Bone marrow (tissue), 2 donors: ENCODE data around the gene RAB26.

Experiments
- DNase-seq, 2 donors: peaks; one replicate each; lab custom pipeline; 2025; lab: John Stamatoyannopoulos, UW

Gene RAB26

DNA sequence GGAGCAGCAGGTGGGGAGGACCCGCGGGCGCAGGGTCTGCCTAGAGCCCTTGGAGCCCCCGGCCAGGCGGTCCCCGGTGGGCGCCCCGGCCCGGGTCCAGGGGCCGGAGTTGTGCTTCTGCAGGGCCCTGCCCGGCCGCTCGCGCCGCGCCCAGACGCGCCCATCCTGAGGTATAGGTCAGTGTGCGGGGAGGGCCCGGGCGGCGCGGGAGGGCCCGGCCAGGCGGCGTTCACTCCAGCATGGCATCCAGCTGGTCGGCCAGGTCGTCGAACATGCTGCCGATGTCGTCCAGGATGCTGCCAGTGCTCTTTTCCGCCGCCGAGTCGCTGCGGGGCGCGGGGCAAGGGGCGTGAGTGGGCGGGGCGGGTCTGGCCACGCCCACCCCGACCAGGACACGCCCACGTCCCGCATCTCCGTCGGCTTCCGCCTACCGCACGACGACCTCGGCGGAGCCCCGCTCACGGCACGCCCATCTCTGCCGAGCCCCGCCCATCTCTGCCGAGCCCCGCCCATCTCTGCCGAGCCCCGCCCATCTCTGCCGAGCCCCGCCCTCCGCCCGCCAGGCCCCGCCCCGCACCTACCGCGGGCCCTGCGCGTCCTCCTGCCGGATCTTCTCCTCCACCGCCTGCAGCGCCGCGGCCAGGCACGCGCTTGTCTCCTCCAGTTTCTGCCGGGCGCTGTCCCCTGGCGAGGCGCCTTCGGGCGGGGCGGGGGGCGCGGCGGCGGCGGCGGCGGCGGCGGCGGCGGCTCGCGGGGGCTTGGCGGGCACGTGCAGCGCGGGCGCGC is 30.1 kb downstream of the RAB26 start:
- no peak for DNase-seq

DNA sequence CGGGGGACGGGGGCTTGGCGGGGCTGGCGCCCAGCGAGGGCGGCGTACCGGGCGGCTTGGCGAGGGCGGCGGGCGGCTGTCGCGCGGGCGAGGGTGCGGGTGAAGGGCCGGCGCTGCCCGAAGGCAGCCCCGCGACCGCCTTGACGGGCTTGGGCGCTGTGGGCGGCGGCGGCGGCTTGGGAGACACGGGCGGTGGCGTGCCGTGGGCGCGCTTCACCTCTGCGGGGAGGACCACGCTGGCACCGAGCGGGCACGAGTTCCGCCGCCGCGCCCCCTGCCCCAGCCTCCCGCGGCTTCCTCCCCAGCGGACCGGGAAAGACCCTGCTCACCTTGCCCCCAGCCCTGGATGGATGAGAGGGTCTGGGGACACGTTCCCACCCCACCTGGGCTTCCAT is 30.7 kb downstream of the RAB26 start:
- no peak for DNase-seq

DNA sequence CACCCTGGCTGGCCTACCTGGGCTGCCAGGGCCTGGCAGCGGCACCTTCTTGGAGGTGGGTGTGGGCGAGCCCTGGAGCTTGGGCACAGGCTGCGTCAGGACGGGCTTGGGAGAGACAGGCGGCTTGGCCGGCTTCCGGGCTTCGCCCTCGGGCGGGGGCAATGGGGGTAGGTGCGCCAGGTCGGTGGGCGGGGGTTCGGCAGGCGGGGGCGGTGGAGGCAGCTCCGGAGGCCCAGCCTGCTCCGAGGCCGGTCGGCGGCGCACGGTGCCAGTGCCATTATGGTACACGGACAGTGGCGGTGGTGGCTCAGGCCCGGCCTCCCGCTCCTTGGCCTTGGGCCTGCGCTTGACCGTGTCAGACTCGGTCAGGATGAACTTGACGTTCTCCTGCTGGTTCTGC is 31.2 kb downstream of the RAB26 start:
- no peak for DNase-seq

DNA sequence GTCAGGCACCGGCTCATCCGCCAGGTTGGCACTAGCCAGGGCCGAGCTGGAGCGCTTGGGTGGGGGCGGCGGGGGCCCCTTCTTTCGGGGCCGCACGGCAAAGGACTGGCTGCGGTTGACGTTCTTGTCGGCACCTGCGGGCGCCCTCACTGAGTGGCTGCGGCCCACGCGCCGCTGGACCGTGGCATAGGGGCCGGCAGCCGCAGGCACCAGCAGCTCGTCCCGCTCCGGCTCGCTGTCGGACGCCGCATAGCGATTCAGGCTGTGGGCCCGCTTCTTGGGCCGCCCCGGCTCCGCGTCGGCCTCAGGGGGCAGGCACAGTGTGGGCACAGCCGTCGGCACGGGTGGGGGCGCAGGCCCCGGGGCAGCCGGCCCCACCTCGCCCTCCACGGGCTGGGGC is 32.0 kb downstream of the RAB26 start:
- DNase-seq, result no peak

DNA sequence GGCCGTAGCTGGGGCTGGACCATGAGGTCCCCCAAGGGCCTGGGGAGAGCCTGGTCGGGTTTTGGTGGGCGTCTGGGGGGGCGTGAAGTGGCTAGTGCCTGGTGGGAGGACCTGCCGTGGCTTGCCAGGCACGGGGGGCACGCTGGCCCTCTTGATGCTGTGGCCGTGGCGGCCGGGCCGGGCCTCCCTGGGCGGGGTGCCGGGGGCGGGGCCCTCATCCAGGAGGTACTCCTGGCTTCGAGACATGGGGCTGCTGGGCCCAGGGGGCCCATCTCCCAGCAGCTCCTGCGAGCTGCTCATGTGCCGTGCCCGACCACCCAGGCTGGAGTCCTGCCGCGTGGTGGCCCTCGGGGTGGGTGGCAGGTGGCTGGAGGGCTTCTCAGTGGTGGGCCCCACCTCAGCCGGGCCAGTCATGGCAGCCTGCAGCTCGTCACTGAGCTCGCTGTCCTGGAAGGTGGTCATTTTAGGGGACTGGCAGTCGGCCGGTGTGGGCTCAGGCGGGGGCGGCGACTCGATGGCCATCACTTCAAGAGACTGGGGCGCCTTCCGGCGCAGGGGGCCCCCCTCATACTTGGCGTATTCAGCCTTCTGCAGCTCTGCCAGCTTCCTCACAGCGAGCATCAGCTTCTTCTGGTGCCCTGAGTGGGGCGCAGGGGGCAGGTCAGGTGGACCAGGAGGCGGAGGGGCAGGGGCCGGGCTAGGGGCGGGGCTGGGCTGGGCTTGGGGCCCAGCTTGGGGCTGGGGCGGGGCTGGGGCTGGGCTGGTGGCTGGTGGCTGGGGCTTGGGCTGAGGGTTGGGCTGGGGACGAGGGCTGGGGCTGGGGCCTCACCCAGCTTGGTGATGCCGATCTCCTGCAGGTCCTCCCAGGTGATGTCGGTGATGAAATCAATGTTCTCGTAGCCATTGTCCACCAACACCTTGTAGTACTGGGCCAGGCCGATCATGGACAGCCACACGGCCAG is 32.8 kb downstream of the RAB26 start:
- no peak for DNase-seq

DNA sequence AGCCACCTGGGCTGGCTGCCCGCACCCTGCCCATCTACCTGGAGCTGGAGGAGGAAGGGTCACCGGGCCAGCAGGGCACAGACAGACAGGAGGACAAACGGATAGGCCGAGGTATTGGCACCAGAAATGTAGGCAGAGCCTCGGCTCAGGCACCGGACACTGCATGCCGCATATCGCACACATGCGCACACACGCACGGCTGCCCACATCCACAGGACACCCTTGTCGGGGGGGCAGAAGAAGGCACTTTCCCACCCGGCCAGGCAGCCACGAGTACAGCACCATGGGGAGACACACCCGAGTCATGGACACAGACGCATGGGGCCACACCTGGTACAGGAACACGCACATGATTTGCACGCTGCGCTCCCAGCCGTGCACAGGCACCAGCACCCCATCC is 33.5 kb downstream of the RAB26 start:
- DNase-seq, result no peak

DNA sequence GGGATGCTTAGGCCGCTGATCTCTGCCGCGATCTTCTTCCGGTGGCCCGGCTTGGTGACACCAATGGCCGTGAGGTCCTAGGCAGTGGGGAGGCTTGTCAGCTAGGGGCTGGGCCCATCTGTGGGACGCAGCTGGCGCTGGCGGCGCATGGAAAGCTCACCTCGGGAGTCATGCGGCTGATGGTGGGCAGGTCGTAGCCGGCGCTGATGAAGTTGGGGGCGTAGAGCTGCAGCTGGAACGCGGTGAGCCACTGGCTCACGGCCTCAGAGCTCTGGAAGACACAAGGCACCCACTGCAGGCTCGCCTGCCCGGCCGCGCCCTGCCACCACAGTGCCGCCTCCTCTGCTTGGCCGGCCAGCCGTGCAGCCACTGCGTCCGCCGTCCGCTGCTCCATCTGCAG is 35.2 kb downstream of the RAB26 start:
- DNase-seq, result no peak

DNA sequence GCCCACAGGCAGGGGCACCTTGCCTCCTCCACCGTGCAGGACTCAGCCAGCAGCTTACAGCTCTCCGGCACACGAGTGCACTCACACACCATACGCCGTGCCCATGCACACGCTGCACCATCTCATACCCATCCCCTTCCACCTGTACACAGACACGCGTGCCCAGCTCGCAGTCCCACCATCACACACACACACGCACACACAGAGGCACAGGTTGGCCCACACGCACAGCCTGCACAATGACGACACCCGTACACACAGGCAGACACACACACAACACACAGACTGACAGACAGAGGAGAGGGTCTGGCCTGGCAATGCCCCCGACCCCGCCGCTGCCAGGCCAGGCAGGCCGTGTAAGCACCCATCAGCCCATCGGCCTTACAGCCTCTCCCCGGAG is 35.9 kb downstream of the RAB26 start:
- no peak for DNase-seq

DNA sequence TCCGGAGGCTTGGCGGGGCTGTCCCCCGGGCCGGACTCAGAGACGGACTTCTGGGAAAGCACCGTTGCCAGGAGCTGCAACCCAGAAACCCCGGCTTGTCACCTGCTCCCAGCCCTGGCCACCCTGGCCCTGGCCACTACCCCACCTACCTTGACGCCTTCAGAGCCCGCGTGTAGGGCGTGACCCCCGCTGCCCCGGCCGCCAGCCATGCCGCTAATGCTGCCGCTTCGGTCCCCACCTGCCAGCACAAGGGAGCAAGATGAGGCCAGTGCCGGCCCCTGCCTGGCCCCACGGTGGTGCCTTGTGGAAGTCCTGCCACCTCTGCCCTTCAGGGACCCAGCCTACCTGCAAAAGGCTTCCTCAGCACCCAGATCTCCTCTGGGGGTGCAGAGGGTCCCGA is 36.5 kb downstream of the RAB26 start:
- no peak for DNase-seq

DNA sequence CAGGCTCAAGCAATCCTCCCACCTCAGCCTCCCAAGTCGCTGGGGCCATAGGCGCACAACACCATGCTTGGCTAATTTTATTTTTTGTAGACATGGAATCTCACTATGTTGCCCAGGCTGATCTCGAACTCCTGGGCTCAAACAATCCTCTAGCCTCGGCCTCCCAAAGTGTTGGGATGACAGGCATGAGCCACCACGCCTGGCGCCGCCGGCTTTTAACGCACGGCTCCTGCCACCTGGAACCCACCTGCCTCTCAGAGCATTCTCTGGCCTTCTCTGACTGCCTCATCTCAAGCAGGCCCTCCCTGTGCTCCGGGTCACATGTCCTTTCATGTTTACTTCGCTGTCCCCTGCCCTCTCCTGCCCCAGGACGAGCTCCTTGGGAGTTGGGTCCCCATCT is 37.6 kb downstream of the RAB26 start:
- no peak for DNase-seq

DNA sequence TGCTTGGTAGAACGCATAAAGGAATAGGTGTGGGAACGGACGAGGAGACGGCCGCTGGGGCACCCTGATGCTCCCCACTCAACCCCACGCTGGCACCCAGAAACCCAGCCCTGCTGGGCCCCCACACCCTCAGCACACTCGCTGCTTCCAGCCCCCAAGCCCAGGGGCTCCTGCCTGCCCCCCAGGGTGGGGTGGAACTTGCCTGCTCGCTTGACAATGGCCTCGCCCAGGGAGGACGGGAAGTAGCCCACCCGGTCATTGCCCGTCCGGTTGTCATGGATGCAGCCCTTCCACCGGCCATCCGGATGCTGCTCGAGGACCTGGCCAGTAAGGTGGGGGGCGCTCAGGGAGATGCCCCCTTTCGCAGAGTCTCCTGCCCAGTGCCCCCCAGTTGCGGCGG is 38.1 kb downstream of the RAB26 start:
- DNase-seq, result no peak

DNA sequence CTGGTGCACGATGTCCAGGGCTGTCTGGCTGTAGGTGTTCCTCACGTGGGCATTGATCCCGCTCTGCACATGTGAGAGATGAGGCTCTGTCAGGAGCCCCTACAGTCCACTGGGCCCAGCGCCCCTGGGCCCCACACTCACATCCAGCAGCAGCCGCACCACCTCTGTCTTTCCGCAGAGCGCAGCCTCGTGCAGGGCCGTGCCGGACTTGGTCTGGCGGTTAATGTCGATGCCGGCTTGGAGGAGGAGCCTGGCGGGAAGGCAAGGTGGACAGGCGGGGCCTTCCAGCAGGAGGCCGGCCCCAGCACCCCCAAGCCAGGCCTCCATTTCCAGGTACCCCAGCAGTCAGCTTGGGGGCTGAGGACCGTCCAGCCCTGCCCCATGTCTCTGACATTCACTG is 38.8 kb downstream of the RAB26 start:
- DNase-seq, result no peak

DNA sequence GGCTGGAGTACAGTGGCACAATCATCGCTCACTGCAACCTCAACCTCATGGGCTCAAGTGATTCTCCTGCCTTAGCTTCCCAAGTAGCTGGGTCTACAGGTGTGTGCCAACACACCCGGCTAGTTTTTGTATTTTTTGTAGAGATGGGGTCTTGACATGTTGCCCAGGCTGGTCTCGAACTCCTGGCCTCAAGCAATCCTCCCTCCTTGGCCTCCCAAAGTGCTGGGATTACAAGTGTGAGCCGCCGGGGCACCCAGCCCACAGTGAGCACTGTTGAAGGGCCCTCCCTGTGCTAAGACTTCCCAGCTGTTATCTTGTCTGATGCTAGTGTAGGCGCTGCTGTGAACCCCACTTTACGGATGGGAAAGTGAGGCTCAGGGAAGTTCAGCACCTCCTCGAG is 40.0 kb downstream of the RAB26 start:
- DNase-seq, result no peak

DNA sequence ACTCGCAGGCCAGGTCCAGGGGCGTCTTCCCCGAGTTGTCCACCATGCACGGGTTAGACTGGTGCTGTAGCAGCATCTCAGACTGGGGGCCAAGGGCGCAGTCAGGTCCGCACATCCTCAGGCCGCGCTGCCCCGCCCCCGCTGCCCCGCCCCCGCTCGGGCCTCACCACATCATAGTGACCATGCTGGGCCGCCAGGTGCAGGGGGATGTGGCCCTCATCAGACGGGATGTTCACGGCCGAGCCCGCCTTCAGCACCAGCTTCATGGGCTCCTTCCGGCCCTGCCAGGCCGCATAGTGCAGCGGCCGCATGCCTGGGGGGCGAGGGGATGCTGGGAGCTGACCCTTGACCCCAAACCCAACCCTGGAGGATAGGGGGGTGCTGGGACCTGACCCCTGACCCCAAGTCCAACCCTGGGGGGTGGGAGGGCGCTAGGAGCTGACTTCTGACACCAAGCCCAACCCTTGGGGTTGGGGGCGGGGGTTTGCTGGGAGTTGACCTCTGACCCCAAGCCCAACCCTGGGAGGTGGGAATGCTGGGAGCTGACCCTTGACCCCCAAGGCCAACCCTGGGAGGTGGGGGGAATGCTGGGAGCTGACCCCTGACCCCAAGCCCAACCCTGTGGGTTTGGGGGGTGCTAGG is 40.9 kb downstream of the RAB26 start:
- no peak for DNase-seq

DNA sequence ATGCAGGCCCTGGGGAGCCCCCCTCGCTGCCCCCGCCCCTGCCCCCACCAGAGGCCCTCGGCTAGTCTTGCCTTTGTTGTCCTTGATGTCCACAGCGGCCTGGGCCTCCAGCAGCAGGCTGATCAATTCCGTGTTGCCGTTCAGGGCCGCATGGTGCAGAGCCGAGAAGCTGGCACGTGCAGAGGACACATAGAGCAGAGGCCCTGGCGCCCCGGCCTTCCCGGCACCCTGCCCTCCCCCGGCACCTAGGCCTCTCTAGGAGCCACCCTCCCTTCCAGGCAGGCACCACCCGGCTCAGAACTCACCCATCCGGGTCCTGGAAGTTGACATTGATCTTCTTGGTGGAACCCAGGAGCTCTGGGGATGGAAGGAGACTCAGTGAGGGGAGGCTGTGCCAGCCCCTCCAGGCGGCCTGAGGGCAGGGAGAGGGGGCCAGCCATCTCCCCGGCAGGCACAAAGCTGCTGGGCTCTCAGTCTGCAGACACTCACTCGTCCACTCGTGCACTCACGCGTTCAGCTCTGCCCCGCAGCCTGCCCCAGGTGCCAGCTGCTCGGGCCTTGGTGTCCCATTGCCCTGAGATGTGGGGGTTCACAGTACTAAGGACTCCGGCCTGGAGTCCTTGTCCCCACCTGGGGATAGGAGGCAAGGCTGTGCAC is 41.7 kb downstream of the RAB26 start:
- no peak for DNase-seq

DNA sequence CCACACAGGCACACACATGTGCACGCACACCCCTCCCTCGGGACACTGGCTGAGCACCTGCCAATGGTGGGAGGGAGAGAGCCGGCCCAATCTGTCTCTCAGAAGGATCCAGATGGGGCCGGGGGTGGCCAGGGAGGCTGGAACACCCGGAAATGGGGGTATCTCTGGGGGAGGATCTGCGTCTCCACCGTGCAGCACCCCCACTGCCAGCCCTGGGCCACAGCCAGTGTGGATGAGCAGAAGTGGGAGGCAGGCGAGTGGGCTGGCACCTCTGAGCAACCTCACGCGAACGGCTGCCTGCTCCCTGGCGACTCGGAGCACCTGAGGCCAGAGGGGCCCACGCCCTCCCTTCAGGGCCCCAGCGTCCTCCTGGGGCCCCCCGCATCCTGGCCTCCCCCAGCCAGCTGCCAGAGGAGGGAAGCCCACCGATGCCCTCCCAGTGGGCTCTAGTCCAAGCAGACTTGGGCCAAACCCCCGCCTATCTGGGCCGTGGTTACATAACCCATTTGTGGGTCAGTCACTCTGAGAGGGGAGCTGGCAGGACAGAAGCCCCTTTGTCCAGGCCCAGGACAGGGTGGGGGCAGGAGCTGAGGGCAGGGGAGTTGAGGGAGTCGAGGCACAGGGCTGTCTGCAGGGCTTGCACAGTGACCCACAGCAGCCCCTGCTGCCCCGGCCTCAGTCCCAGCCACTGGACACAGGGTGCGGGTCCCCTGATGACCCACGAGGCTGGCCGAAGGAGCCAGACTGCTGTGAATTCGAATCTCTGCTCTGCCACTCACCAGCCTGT is 42.4 kb downstream of the RAB26 start:
- no peak for DNase-seq

DNA sequence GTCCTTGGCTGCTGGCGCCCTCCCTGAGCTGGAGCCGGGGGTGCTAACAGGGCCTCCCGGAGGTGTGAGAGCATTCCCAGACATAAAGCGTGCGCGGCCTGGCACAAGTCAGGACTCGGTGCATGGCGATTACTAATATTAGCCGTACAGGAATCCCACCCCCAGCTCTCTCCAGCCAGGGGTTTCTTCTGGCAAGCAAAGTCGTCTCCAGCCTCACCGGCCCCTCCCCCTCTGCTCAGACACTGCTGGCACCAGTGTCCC is 43.0 kb downstream of the RAB26 start:
- DNase-seq, result no peak

DNA sequence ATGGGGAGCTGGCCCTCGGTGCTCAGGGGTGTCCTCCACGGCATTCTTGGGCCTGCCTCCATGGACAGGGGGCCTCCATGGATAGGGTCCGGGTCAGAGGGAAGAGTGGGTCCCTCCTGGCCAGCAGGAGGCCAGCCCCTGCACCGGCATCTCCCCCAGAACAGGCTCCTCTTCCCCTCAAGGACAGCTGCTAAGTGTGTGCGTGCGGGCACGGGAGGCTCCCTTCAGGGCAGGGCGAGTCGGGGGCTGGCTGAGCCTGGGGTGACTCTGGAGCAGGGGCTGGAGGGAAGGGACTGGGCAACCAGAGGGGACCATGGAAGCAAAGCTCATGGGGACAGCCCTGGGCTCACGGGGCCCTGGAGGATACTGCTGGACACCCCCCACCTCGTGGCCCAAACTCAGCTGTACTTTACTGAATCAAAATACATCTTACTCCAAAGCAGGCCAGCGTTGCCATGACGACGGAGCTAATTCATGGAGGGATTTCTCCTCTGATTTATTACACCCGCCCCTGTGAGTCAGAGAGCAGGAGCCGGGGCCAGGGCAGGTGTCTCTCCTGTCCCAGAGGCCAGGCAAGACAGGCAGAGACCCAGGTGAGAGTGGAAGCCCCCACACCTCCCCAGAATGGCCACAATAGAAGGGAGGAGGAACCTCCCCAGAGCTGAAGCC is 45.9 kb downstream of the RAB26 start:
- no peak for DNase-seq

DNA sequence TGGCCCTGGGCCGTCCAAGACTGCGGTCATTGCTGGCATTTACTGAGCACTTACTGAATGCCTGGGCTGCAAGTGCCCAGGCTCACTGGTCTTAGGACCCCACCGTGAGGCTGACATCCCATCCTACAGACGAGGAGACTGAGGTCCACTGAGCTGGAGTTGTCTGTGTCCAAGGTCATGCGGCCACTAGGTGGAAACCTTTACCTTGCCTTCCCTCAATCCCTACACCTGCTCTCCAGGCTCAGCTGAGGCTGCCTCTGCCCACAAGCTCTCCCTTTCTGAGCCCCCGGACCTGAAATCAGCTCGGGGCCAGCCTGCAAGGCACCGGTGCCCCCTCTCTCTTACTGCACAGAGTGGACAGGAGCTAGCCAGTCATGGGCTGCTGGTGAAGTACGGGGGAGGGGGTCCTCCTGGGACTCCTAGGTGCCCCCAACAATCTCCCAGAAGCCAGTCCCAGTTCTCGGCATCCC is 46.5 kb downstream of the RAB26 start:
- DNase-seq, result no peak

DNA sequence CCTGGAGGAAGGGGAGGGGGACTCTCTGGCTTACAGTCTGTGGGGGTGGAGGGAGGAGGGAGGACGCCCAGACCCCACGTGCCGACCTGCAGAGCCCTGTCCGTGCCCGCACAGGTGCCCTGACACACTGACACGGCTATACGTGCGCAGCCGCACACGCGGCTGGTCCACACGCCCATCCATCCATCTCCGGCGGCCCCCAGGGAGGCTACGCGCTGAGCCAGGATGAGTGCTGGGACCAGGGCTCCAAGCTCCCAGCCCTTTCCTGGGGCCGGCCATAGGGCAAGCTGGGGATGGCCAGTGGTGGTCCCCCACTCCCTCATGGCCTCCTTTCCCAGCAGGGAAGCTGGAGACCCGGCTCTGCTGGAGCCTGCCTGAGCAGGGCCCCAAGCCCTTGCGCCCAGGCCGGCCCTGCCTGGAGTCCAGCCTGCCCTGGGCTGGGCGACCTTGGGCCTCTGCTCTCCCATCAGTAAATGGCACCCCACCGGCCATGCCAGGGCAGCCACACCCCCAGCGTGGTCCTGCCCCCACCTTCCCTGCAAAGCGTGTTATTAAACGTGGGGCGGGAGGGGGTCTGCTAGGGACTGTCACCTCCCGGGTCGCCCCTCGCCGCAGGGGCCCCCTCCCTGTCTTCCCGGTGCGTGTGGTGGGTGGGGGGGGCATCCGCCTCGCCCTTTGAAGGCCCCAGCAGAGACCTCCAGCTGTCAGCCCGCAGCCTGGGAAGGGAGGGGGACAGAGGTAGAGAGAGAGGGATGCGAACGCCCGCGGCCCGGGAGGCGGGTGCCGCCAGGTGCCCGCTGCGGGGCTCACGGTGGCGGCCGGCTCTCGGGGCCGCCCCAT is 47.1 kb downstream of the RAB26 start:
- no peak for DNase-seq
